ENCODE measurements around the gene COL5A2. TPM values are rescaled to one million over a fixed set of nuclear protein-coding genes. Genes with fewer than 3 reads are reported as not detected.

COL5A2 gene
- total RNA-seq, 1 donor from 2014 or later = 11.2 TPM

- TF ChIP-seq EZH2phosphoT487 (IDR thresholded peaks at IDR 0.05) (no peak), EZH2 (IDR thresholded peaks at IDR 0.05) (no peak), CTCF (IDR thresholded peaks at IDR 0.05) (no peak)
- Histone ChIP-seq H3F3A (ENCODE audit: low read depth) (peaks cover 13% of the 10 kb centered on the region), H3K27ac (no peak overlapping the region), H4K20me1 (ENCODE audit: low read depth) (no peaks in the 10 kb centered on the region), H3K9me3 (ENCODE audit: low read depth) (no peaks in the 10 kb centered on the region), H3K79me2 (ENCODE audit: low read depth) (no peaks in the 10 kb centered on the region), H3K4me2 (no peak overlapping the region), H2AFZ (replicated peaks) (no peak overlapping the region), H3K9ac (no peak overlapping the region), H3K27me3 (no peaks in the 10 kb centered on the region), H3K4me3 (no peak overlapping the region), H3K4me1 (peaks cover 23% of the 10 kb centered on the region), H3K36me3 (no peaks in the 10 kb centered on the region)
- no peak overlapping the region for H3K27ac Mint-ChIP-seq
- H3K36me3 Mint-ChIP-seq = no peaks in the 10 kb centered on the region
- no peaks in the 10 kb centered on the region for H3K27me3 Mint-ChIP-seq (ENCODE audit: insufficient read depth, low read depth)
- no peaks in the 10 kb centered on the region for H3K9me3 Mint-ChIP-seq
- peaks cover 28% of the 10 kb centered on the region for H3K4me1 Mint-ChIP-seq
- no peak for DNase-seq (ENCODE audit: low spot score)
- H3K4me3 Mint-ChIP-seq = peak overlapping the region; percentile 1
Measured at GRCh38 chr2:189176516-189176915, 3.0 kb downstream of the COL5A2 start.

GRCh38 chr2:189175869-189176433 is 3.6 kb downstream of the COL5A2 start:
- Histone ChIP-seq H3K4me2 (no peak overlapping the region), H3F3A (ENCODE audit: low read depth) (peaks cover 13% of the 10 kb centered on the region), H3K27ac (no peak overlapping the region), H3K9me3 (ENCODE audit: low read depth) (no peaks in the 10 kb centered on the region), H3K79me2 (ENCODE audit: low read depth) (no peaks in the 10 kb centered on the region), H3K4me3 (no peak overlapping the region), H3K4me1 (peaks cover 23% of the 10 kb centered on the region), H3K27me3 (no peaks in the 10 kb centered on the region), H2AFZ (replicated peaks) (no peak overlapping the region), H3K9ac (no peak overlapping the region), H4K20me1 (ENCODE audit: low read depth) (no peaks in the 10 kb centered on the region), H3K36me3 (no peaks in the 10 kb centered on the region)
- no peaks in the 10 kb centered on the region for H3K36me3 Mint-ChIP-seq
- H3K9me3 Mint-ChIP-seq = no peaks in the 10 kb centered on the region
- no peak overlapping the region for H3K27ac Mint-ChIP-seq
- no peaks in the 10 kb centered on the region for H3K27me3 Mint-ChIP-seq (ENCODE audit: insufficient read depth, low read depth)
- TF ChIP-seq CTCF (IDR thresholded peaks at IDR 0.05) = no peak
- no peak for TF ChIP-seq EZH2 (IDR thresholded peaks at IDR 0.05)
- TF ChIP-seq EZH2phosphoT487 (IDR thresholded peaks at IDR 0.05) = no peak
- DNase-seq (ENCODE audit: low spot score) = no peak
- peaks cover 28% of the 10 kb centered on the region for H3K4me1 Mint-ChIP-seq
- no peak overlapping the region for H3K4me3 Mint-ChIP-seq

GRCh38 chr2:189171956-189172609 is 7.5 kb downstream of the COL5A2 start:
- Histone ChIP-seq H3K79me2 (ENCODE audit: low read depth) (no peaks in the 10 kb centered on the region), H2AFZ (replicated peaks) (no peak overlapping the region), H3F3A (ENCODE audit: low read depth) (no peaks in the 10 kb centered on the region), H3K4me2 (no peak overlapping the region), H4K20me1 (ENCODE audit: low read depth) (no peaks in the 10 kb centered on the region), H3K9ac (no peak overlapping the region), H3K9me3 (ENCODE audit: low read depth) (no peaks in the 10 kb centered on the region), H3K4me3 (no peak overlapping the region), H3K27me3 (no peaks in the 10 kb centered on the region), H3K36me3 (no peaks in the 10 kb centered on the region), H3K4me1 (no peaks in the 10 kb centered on the region), H3K27ac (no peak overlapping the region)
- Mint-ChIP-seq H3K27ac (no peak overlapping the region), H3K4me3 (no peak overlapping the region), H3K4me1 (peaks cover 14% of the 10 kb centered on the region), H3K36me3 (peaks cover 2% of the 10 kb centered on the region), H3K27me3 (ENCODE audit: insufficient read depth, low read depth) (no peaks in the 10 kb centered on the region), H3K9me3 (no peaks in the 10 kb centered on the region)
- TF ChIP-seq CTCF (IDR thresholded peaks at IDR 0.05) (no peak), EZH2phosphoT487 (IDR thresholded peaks at IDR 0.05) (no peak), EZH2 (IDR thresholded peaks at IDR 0.05) (no peak)
- no peak for DNase-seq (ENCODE audit: low spot score)
